SKM-1 treated with dmso at 0.1 percent for 144 hours (cell line): Measurements from ENCODE around the gene RRP1B.
"Not testable (repeated sequence)": the region's sequence is repeated elsewhere in the genome, so short reads cannot be mapped to it uniquely, and the experiment has no call there.

Experiments used
- DNase-seq: peaks from one replicate; lab custom pipeline; 2025; ENCODE audit not compliant: unreplicated experiment; lab: John Stamatoyannopoulos, UW

The RRP1B gene

GRCh38 chr21:43699492-43699777, 40.1 kb downstream of the RRP1B start:
- DNase-seq = not testable (repeated sequence)

- DNase-seq = no peak
Measured at GRCh38 chr21:43699933-43700599, 40.7 kb downstream of the RRP1B start.

- no peak for DNase-seq
Measured at GRCh38 chr21:43701936-43702784, 42.8 kb downstream of the RRP1B start.

GRCh38 chr21:43702785-43703034, 43.4 kb downstream of the RRP1B start:
- no peak for DNase-seq

- DNase-seq = no peak
Measured at GRCh38 chr21:43703035-43703880, 43.9 kb downstream of the RRP1B start.

- DNase-seq = no peak
Measured at GRCh38 chr21:43707462-43707861, 48.1 kb downstream of the RRP1B start.

GRCh38 chr21:43708745-43709381, 49.5 kb downstream of the RRP1B start:
- no peak for DNase-seq

GRCh38 chr21:43712268-43712942, 53.0 kb downstream of the RRP1B start:
- no peak for DNase-seq

GRCh38 chr21:43713123-43713522, 53.8 kb downstream of the RRP1B start:
- DNase-seq = not testable (repeated sequence)

GRCh38 chr21:43716376-43717165, 57.2 kb downstream of the RRP1B start:
- no peak for DNase-seq

- no peak for DNase-seq
Measured at GRCh38 chr21:43717166-43717853, 58.0 kb downstream of the RRP1B start.

- DNase-seq = no peak
Measured at GRCh38 chr21:43717967-43718871, 58.9 kb downstream of the RRP1B start.

GRCh38 chr21:43718872-43719747, 59.8 kb downstream of the RRP1B start, which contains the start of gene PDXK:
Gene PDXK, plus strand, starts transcription at chr21:43719129. Its CDS starts 166 bp downstream, at chr21:43719295.
- DNase-seq = peak; percentile 83

- DNase-seq = no peak
Measured at GRCh38 chr21:43719748-43720538, 60.6 kb downstream of the RRP1B start.

- DNase-seq = no peak
Measured at GRCh38 chr21:43720539-43721166, 61.3 kb downstream of the RRP1B start.

- DNase-seq = no peak
Measured at GRCh38 chr21:43721206-43721605, 61.8 kb downstream of the RRP1B start.
